ENCODE data around the gene KRTDAP. TPM values are rescaled to one million over a fixed set of nuclear protein-coding genes. Genes with fewer than 3 reads are reported as not detected.

The KRTDAP gene
- total and polyA plus RNA-seq, 10 of the 15 experiments (the other 5 are each of a cell fraction or from before 2014, with no cell fraction given), result 0.23 TPM; not detected in 9

DNA sequence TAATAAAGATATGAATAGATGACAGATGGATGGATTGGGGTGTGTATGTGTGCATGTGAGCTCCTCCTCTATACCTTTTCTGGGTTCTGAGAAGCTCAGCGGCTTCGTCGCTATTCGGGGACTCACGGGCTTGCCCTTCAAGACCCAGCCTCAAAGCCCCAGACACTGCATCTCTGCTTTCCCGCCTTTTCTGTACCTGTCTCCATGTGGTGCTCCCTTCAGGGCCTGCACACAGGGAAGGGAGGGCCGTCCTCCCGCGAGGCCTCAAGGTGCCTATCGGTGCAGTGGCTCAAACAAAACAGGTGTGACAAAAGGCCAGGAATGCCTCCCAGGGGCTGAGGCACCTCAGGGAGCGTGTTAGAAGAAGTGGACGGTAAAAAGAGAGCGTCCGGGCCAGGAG lies 16.2 kb downstream of the KRTDAP start:
- POLR2A ChIA-PET, result interaction anchor here (0.8 to 1.1 kb wide), 2 partner anchors 17 to 121 kb away, joined by 3 read pairs; no protein-coding TSS in a partner anchor
- no TSS peak for BruUV-seq (replicated peaks)
- ATAC-seq, result no peak

DNA sequence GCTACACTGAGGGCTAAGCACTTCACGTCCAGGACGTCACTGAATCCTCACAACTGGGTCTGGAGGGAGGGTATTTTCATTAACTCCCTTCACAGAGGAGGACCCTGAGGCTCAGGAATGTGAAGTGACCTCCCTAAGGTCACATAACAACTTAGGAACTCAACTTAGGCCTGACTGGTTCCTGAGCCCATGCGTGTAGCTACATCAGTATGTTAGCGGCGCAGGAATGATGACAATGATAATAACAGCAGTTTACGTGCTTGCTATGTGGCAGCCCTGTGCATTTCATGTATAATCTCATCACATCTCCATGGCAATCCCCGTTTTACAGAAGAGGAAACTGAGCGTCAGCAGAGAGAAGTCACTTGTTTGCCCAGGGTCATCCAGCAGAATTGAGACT lies 18.3 kb downstream of the KRTDAP start:
- ChIA-PET CTCF (interaction anchor here (6.9 to 7.2 kb wide), 2 partner anchors 23 to 117 kb away, joined by 56 to 168 read pairs; no protein-coding TSS in a partner anchor), POLR2A (interaction anchor here (0.7 to 1.0 kb wide), 2 partner anchors 12 to 152 kb away, joined by 3 read pairs; no protein-coding TSS in a partner anchor), SMC1A (ENCODE audit: uncharacterized antibody, unreplicated experiment) (interaction anchor here (1.1 to 6.8 kb wide), 3 partner anchors 15 to 119 kb away, joined by 3 to 134 read pairs (median 8); no protein-coding TSS in a partner anchor), RAD21 (ENCODE audit: unreplicated experiment) (interaction anchor here (0.6 to 8.3 kb wide), 4 partner anchors 9 to 117 kb away, joined by 3 to 143 read pairs (median 6); partner anchors contain the start of gene FFAR3)
- TF ChIP-seq JUNB (IDR thresholded peaks at IDR 0.05) (no peak), RUNX3 (IDR thresholded peaks at IDR 0.05; ENCODE audit: low read length) (no peak), MEF2B (IDR thresholded peaks at IDR 0.05; ENCODE audit: partially characterized antibody, poor library complexity, severe bottlenecking) (no peak)
- TF ChIP-seq, protein P1, sequence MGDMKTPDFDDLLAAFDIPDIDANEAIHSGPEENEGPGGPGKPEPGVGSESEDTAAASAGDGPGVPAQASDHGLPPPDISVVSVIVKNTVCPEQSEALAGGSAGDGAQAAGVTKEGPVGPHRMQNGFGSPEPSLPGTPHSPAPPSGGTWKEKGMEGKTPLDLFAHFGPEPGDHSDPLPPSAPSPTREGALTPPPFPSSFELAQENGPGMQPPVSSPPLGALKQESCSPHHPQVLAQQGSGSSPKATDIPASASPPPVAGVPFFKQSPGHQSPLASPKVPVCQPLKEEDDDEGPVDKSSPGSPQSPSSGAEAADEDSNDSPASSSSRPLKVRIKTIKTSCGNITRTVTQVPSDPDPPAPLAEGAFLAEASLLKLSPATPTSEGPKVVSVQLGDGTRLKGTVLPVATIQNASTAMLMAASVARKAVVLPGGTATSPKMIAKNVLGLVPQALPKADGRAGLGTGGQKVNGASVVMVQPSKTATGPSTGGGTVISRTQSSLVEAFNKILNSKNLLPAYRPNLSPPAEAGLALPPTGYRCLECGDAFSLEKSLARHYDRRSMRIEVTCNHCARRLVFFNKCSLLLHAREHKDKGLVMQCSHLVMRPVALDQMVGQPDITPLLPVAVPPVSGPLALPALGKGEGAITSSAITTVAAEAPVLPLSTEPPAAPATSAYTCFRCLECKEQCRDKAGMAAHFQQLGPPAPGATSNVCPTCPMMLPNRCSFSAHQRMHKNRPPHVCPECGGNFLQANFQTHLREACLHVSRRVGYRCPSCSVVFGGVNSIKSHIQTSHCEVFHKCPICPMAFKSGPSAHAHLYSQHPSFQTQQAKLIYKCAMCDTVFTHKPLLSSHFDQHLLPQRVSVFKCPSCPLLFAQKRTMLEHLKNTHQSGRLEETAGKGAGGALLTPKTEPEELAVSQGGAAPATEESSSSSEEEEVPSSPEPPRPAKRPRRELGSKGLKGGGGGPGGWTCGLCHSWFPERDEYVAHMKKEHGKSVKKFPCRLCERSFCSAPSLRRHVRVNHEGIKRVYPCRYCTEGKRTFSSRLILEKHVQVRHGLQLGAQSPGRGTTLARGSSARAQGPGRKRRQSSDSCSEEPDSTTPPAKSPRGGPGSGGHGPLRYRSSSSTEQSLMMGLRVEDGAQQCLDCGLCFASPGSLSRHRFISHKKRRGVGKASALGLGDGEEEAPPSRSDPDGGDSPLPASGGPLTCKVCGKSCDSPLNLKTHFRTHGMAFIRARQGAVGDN (IDR thresholded peaks at IDR 0.05), result no peak
- Histone ChIP-seq H3K9ac (ENCODE audit: control insufficient read depth, insufficient read depth, low read length) (no peak overlapping the region), H3K4me2 (ENCODE audit: control insufficient read depth, insufficient read depth) (no peak overlapping the region), H3K4me1 (ENCODE audit: control insufficient read depth, insufficient read depth, low read length) (peaks cover 5% of the 10 kb centered on the region), H3K9me3 (replicated peaks; ENCODE audit: control insufficient read depth, insufficient read depth, low read length) (no peaks in the 10 kb centered on the region), H3K4me3 (no peak overlapping the region), H4K20me1 (ENCODE audit: control insufficient read depth, insufficient read depth) (no peaks in the 10 kb centered on the region), H3K27ac (ENCODE audit: control insufficient read depth, insufficient read depth) (no peak overlapping the region), H3K27me3 (replicated peaks in 1 of 2; ENCODE audit: control insufficient read depth in 2 of 2, insufficient read depth in 2 of 2, low read length in 1 of 2) (no peaks in the 10 kb centered on the region), H3K79me2 (ENCODE audit: control insufficient read depth, insufficient read depth, low read length) (no peaks in the 10 kb centered on the region), H3K36me3 (ENCODE audit: control insufficient read depth in 2 of 2, insufficient read depth in 2 of 2, low read length in 1 of 2) (no peaks in the 10 kb centered on the region), H2AFZ (ENCODE audit: control insufficient read depth, low read depth, low read length) (no peak overlapping the region)
- intact Hi-C loops (cut with micrococcal nuclease; ENCODE audit: unreplicated experiment) (no loop called here), in situ Hi-C loops (cut with MboI) (no loop called here)
- WGBS (ENCODE audit: insufficient coverage, insufficient replicate concordance, low lambda C conversion rate, missing lambda C conversion rate), result 74% methylated on average over 8 of the region's 8 CpGs
- no peak for DNase-seq (ENCODE audit: low read depth, low spot score)
- no peak for FAIRE-seq
- ATAC-seq, result no peak
- BruUV-seq (replicated peaks), result no TSS peak

More for the DNA sequence above, 16.2 kb downstream of the KRTDAP start:
- FAIRE-seq (no peak), DNase-seq (ENCODE audit: low read depth, low spot score) (no peak)
- intact Hi-C loops (cut with micrococcal nuclease; ENCODE audit: unreplicated experiment), result no loop called here
- Histone ChIP-seq H3K9ac (ENCODE audit: control insufficient read depth, insufficient read depth, low read length) (no peak overlapping the region), H3K27me3 (replicated peaks in 1 of 2; ENCODE audit: control insufficient read depth in 2 of 2, insufficient read depth in 2 of 2, low read length in 1 of 2) (no peaks in the 10 kb centered on the region), H3K9me3 (replicated peaks; ENCODE audit: control insufficient read depth, insufficient read depth, low read length) (no peaks in the 10 kb centered on the region), H3K4me3 (no peak overlapping the region), H3K79me2 (ENCODE audit: control insufficient read depth, insufficient read depth, low read length) (no peaks in the 10 kb centered on the region), H2AFZ (ENCODE audit: control insufficient read depth, low read depth, low read length) (no peak overlapping the region), H3K27ac (ENCODE audit: control insufficient read depth, insufficient read depth) (no peak overlapping the region), H3K4me1 (ENCODE audit: control insufficient read depth, insufficient read depth, low read length) (no peaks in the 10 kb centered on the region; the same call in 1 of the 2 replicates), H3K4me2 (ENCODE audit: control insufficient read depth, insufficient read depth) (no peak overlapping the region), H3K36me3 (ENCODE audit: control insufficient read depth in 2 of 2, insufficient read depth in 2 of 2, low read length in 1 of 2) (no peaks in the 10 kb centered on the region), H4K20me1 (ENCODE audit: control insufficient read depth, insufficient read depth) (no peaks in the 10 kb centered on the region)
- in situ Hi-C loops (cut with MboI), result no loop called here
- ChIA-PET CTCF (interaction anchor here (0.7 to 7.2 kb wide), 7 partner anchors 10 to 700 kb away, joined by 3 to 168 read pairs (median 3); no protein-coding TSS in a partner anchor), SMC1A (ENCODE audit: uncharacterized antibody, unreplicated experiment) (interaction anchor here (0.7 to 2.3 kb wide), 6 partner anchors 13 to 205 kb away, joined by 3 to 14 read pairs (median 4); no protein-coding TSS in a partner anchor), RAD21 (ENCODE audit: unreplicated experiment) (interaction anchor here (0.6 to 2.9 kb wide), 4 partner anchors 18 to 202 kb away, joined by 3 to 10 read pairs (median 4); no protein-coding TSS in a partner anchor)
- 78% methylated on average over 14 of the region's 14 CpGs for WGBS (ENCODE audit: insufficient coverage, insufficient replicate concordance, low lambda C conversion rate, missing lambda C conversion rate)
- TF ChIP-seq NR2C1 (IDR thresholded peaks at IDR 0.05), result no peak

Measured in GM12878 (cell line).